ENCODE data around the gene RHOV.

RHOV gene

GRCh38 chr15:40843261-40843884 lies 30.7 kb downstream of the RHOV start:
- H3K9ac ChIP-seq (ENCODE audit: low read depth, low read length, poor library complexity, severe bottlenecking) = no peak overlapping the region
- H3K9me2 ChIP-seq (replicated peaks; ENCODE audit: low read depth, low read length) = no peaks in the 10 kb centered on the region
- no peak overlapping the region for H3K4me2 ChIP-seq (ENCODE audit: low read depth, low read length, poor library complexity, severe bottlenecking)

GRCh38 chr15:40841741-40842140 lies 32.3 kb downstream of the RHOV start:
- no peak overlapping the region for H3K4me3 ChIP-seq (ENCODE audit: low read length, poor library complexity, severe bottlenecking)
- no peak overlapping the region for H3K9ac ChIP-seq (ENCODE audit: low read depth, low read length, poor library complexity, severe bottlenecking)
- no peak overlapping the region for H3K4me2 ChIP-seq (ENCODE audit: low read depth, low read length, poor library complexity, severe bottlenecking)
- H3K9me2 ChIP-seq (replicated peaks; ENCODE audit: low read depth, low read length) = no peaks in the 10 kb centered on the region
- H3K9me3 ChIP-seq (ENCODE audit: insufficient read depth, low read depth, low read length) = no peaks in the 10 kb centered on the region
- H3K27me3 ChIP-seq (ENCODE audit: insufficient read depth, low read length, poor library complexity, severe bottlenecking) = no peaks in the 10 kb centered on the region
- TF ChIP-seq CTCF (conservative IDR thresholded peaks at IDR 0.05; ENCODE audit: low read length) = no peak
- TF ChIP-seq EZH2phosphoT487 (IDR thresholded peaks at IDR 0.05; ENCODE audit: borderline replicate concordance) = no peak
- H4K20me1 ChIP-seq (ENCODE audit: insufficient read depth, low read length, poor library complexity, severe bottlenecking) = no peaks in the 10 kb centered on the region
- H3K36me3 ChIP-seq (ENCODE audit: insufficient read depth, low read length) = no peaks in the 10 kb centered on the region
- 0 out of 2 replicates have a peak overlapping the region, but pooled peaks have one; percentile 19 for H2AFZ ChIP-seq (ENCODE audit: low read length)
- H3K79me2 ChIP-seq (ENCODE audit: insufficient read depth, low read length) = no peaks in the 10 kb centered on the region
- H3F3A ChIP-seq (ENCODE audit: low read depth) = no peaks in the 10 kb centered on the region
- H3K4me1 ChIP-seq (ENCODE audit: insufficient read depth, low read length, poor library complexity, severe bottlenecking) = peaks cover 4% of the 10 kb centered on the region

More at GRCh38 chr15:40843261-40843884, 30.7 kb downstream of the RHOV start:
- Histone ChIP-seq H3K4me3 (ENCODE audit: low read length, poor library complexity, severe bottlenecking) (no peak overlapping the region), H3K79me2 (ENCODE audit: insufficient read depth, low read length) (no peaks in the 10 kb centered on the region), H3K36me3 (ENCODE audit: insufficient read depth, low read length) (no peaks in the 10 kb centered on the region), H3K27me3 (ENCODE audit: insufficient read depth, low read length, poor library complexity, severe bottlenecking) (no peaks in the 10 kb centered on the region), H4K20me1 (ENCODE audit: insufficient read depth, low read length, poor library complexity, severe bottlenecking) (no peaks in the 10 kb centered on the region), H3K9me3 (ENCODE audit: insufficient read depth, low read depth, low read length) (no peaks in the 10 kb centered on the region), H2AFZ (ENCODE audit: low read length) (no peak overlapping the region), H3K4me1 (ENCODE audit: insufficient read depth, low read length, poor library complexity, severe bottlenecking) (peaks cover 18% of the 10 kb centered on the region), H3F3A (ENCODE audit: low read depth) (no peaks in the 10 kb centered on the region)
- TF ChIP-seq EZH2phosphoT487 (IDR thresholded peaks at IDR 0.05; ENCODE audit: borderline replicate concordance) (no peak), CTCF (conservative IDR thresholded peaks at IDR 0.05; ENCODE audit: low read length) (no peak)

GRCh38 chr15:40838756-40839155 lies 35.3 kb downstream of the RHOV start:
- Histone ChIP-seq H3K36me3 (ENCODE audit: insufficient read depth, low read length) (no peaks in the 10 kb centered on the region), H3K9me3 (ENCODE audit: insufficient read depth, low read depth, low read length) (no peaks in the 10 kb centered on the region), H3K9ac (ENCODE audit: low read depth, low read length, poor library complexity, severe bottlenecking) (no peak overlapping the region), H3K4me2 (ENCODE audit: low read depth, low read length, poor library complexity, severe bottlenecking) (no peak overlapping the region), H3K4me3 (ENCODE audit: low read length, poor library complexity, severe bottlenecking) (no peak overlapping the region), H3F3A (ENCODE audit: low read depth) (no peaks in the 10 kb centered on the region), H3K27me3 (ENCODE audit: insufficient read depth, low read length, poor library complexity, severe bottlenecking) (no peaks in the 10 kb centered on the region), H4K20me1 (ENCODE audit: insufficient read depth, low read length, poor library complexity, severe bottlenecking) (no peaks in the 10 kb centered on the region), H3K79me2 (ENCODE audit: insufficient read depth, low read length) (no peaks in the 10 kb centered on the region), H3K4me1 (ENCODE audit: insufficient read depth, low read length, poor library complexity, severe bottlenecking) (no peaks in the 10 kb centered on the region), H2AFZ (ENCODE audit: low read length) (peak overlapping the region; percentile 9; the same call in 1 of the 2 replicates), H3K9me2 (replicated peaks; ENCODE audit: low read depth, low read length) (no peaks in the 10 kb centered on the region)
- TF ChIP-seq EZH2phosphoT487 (IDR thresholded peaks at IDR 0.05; ENCODE audit: borderline replicate concordance) (no peak), CTCF (conservative IDR thresholded peaks at IDR 0.05; ENCODE audit: low read length) (no peak)
